Measurements from ENCODE around the gene PCDH18.
"Not testable (repeated sequence)": the region's sequence is repeated elsewhere in the genome, so short reads cannot be mapped to it uniquely, and the experiment has no call there.

PCDH18 gene

DNA sequence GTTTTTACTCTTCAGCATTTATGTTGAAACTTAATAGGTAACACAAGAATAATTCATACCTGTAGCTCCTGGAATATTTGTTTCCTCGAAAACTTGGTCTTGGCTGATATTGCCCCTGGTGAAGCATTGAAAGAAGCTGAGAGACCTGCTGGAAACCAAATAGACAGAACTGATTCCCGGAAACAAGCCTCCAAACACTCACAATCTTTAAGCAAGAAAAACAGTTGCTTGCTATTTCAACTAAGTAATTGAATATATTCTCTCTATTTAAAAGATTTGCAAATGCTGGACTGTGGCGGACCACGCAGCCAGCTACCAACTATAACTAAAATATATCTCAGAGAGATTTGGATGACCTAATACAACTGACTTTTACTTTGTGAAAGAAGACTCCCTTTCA lies 3.6 kb downstream of the PCDH18 start:
- DNase-seq = no peak

DNA sequence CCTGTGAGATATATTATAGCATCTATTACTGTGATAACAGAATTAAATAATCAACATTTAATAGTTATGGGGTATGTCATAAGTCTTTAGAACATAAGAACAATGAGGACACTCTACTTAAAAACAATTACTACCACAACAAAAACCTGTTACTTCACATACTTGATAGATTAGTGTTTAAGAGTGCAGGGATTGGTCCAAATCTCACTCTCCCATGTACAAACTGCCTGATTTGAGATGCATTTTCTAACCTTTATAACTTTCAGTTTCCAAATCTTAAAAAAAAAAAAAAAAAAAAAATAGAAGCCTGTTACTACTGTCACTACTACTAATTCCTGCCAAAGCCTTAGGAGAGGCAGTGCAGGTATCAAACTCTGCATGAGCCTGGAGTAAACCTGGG lies 5.6 kb downstream of the PCDH18 start:
- DNase-seq = no peak

DNA sequence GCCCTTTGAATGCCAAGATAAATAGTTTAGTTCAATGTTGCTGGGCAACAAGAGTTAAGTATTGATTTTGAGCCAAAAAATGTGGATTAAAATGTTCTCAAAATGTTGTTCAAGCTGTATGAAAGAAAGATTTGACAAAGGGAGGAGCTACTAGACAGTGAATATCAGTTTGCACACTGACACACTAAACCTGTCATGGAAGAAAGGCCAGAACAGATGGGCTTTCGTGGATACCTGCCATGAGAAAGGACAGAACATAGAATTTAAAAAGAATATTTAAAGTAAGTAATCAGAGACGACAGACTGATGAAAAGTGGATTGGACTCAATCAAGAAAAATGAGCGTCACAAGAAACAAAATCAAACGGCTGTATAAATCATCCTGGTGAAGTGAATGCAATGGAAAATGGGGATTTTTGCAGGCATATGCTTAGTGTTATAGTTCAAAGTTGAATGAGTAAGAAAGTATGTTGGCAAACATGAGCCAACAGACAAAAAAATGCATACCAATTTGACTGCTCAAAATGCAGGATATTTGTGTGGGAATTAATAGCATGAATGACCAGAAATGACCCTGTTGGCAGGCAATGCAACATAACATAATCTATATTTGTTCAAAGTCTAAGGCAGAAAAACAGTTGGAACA lies 7.4 kb downstream of the PCDH18 start:
- no peak for DNase-seq

DNA sequence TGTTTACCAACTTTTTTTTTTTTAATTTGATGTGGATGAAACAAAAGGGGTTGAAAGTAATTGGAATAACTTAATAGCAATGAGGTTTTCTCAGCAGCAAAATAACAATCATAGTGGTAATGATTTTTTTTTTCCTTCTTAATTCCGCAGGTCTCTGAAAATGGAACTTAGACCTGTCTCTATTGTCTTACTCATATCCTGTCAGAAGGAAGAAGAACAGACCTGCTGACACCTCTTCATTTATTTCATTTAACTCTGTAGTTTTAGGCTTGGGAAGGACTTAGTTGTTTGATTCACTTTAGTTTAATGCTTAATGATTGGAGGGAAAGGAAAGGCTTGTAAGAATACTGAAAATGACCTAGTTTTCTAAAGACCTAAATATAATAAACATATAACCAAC lies 9.0 kb downstream of the PCDH18 start:
- no peak for DNase-seq

DNA sequence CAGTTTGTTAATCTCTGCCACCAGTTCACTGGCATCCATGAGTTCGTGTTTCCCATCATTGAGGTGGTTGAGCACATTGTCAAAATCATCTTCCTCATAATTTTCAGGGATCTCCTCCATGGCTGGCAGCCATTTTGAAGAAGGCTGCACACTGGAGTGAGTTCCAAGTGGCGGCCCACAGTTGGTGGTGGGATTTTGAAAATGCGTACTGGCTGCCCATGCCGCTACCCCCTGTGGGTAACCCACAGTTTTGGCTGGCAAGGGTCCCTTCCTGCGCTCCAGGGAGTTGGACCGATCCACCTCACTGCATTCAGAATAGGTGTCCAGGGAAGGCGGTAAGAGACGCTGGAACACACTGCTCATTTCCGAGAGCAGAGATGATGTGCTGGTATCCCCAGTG lies 11.2 kb downstream of the PCDH18 start:
- no peak for DNase-seq

DNA sequence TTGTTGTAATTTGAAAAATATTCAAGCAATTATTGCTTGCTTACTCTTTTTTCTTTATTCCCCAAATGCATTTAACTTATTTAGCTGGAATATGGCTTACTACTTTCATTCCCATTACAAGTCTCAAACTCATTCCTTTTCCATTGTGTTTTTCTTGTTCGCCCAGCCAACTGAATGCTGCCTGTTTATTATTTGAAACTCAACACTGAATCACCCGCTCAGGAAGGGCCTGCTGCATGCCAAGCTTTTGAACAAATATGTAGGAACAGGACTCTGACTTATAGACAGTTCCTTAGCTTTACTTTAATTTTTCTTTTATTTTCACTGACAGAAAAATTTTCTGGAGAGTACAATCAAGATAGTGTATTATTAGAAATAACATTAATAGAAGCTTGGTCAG lies 12.9 kb downstream of the PCDH18 start:
- DNase-seq = no peak

DNA sequence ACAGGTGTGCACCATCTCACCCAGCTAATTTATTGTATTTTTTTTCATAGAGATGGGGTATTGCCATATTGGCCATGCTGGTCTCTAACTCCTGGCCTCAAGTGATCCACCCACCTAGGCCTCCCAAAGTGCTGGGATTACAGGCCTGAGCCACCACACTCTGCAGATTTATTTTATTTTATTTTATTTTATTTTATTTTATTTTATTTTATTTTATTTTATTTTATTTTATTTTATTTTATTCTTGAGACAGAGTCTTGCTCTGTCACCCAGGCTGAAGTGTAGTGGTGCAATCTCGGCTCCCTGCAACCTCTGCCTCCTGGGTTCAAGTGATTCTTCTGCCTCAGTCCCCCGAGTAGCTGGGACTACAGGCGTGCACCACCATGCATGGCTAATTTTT lies 15.0 kb downstream of the PCDH18 start:
- DNase-seq = not testable (repeated sequence)

DNA sequence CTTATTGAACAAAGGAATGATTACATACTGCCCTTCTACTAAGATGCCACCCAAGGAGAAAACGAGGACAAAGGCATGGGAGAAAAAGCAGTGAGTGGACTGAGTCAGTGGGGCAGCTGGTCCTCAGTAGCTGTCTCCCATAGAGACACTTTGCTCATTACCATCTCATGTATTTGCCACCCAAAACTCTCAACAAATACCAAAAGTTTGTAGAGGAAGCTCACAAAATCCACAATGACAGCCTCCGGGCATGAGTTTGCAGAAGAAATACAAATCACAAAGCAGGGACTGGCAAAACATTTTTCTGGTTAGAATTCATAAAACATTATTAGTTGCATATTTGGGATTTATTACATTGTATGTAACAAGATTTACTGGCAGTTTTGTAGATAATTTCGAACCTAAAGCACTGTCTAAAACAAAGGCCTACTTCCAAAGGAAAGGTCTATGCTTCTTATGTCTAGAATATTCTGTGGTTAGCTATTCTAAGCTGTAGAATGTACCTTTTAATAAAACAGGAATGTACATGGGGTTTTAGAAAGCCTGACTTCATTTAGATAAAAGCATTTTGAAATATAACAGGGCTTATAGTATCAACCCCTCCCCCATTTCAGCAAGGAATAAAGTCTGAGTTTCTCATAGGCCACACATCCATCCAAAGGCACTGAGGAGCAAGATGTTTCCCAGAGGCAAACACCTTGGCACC lies 17.7 kb downstream of the PCDH18 start:
- DNase-seq = no peak

DNA sequence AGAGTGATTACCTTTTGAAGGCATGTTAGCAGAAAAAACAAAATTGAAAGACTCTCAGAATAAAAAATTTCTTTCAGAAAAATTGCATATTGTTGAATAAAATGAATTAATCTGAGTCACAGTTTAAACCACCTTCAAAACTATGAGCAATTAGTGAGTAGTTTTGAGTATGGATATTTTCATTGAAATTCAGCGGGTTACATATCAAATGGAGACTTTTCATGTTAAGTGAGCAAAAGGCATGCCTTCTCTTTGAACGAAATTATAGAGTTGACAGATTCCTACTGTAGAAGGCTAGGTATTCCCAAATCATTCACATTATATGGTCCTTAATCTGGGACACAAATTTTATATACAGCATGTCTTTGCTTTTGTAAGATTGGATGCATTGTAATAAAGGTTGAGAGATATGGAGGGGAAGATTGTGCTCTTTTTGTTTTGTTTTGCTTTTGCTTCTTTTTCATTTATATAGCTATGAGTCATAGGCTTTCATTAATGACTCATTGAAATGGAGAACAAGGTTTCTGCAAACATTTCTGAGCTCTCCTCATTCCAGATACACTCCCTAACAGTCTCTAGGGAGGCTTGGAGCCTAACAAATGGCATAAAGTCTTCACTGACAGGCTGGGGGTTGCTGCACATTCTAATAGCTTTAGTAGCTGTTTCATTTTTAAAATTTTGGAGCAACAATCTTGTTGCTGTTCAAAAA lies 21.6 kb downstream of the PCDH18 start:
- no peak for DNase-seq

DNA sequence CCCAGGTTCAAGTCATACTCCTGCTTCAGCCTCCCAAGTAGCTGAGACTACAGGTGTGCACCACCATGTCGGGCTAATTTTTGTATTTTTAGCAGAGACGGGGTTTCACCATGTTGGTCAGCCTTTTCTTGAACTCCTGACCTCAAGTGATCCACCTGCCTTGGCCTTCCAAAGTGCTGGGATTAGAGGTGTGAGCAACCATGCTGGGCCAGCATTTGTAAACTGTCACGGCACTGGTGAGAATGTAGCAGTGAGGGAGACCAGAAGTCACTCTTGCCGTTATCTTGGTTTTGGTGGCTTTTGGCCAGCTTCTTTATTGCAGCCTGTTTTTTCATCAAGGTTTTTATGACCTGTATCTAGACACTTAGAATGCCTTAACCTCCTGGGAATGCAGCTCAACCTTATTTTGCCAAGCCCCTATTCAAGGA lies 22.4 kb downstream of the PCDH18 start:
- no peak for DNase-seq

DNA sequence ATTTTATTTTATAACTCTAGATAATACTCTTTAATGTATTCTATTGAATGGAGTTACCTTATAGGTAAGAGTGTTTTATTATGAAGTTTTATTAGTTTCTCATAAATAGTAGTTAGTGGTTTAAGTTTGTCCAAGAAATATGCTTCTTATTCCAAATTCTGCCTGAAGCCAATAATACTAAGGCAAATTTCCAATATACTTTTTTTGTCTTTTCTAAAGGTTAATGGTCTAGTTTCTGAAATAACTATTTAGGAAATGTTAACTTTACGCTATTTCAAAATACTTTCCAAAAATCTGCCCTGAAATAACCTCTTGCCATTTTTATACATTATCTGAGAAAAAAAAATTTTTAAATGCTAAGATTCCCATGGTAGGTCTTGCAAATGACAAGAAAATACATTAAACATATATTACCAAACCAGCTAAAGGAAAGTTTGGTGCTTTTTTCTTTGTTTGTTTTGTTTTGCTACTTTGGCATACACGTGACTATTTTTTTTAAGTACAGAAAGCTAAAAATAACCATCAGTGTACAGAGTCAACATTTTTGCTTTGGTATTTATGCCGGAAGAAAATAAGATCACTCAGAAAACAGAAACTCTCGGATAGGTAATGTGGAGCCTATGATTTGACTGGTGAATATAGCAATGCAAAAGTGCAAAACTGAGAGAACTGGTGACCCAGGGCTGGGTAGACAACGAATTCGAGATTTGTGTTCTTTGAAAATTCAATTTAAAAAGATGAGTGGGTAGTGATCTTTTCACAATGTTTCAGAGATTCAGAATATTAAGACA lies 29.8 kb downstream of the PCDH18 start:
- DNase-seq = no peak

DNA sequence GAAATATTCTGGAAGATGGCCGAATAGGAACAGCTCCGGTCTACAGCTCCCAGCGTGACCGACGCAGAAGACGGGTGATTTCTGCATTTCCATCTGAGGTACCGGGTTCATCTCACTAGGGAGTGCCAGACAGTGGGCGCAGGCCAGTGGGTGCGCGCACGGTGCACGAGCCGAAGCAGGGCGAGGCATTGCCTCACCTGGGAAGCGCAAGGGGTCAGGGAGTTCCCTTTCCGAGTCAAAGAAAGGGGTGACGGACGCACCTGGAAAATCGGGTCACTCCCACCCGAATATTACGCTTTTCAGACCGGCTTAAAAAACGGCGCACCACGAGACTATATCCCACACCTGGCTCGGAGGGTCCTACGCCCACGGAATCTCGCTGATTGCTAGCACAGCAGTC lies 36.0 kb downstream of the PCDH18 start:
- DNase-seq = not testable (repeated sequence)

DNA sequence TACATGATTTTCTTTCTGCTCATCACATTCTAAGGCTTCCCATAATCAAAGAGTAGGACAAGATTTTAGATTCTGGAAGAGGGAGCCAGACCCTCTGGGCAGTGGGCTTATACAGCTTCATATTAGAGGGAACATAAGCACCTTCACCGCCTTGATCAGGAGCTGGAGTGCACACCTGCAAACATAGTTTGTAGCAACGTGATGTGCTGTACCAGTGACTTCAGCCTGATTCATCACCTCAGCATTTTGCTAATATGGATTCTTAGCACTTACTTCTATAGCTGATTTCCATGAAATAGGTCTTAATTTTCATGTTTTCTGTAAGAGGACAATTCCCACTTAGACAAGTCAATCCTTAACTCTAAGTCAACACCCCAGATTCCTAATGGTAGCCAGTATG lies 36.7 kb downstream of the PCDH18 start:
- no peak for DNase-seq

DNA sequence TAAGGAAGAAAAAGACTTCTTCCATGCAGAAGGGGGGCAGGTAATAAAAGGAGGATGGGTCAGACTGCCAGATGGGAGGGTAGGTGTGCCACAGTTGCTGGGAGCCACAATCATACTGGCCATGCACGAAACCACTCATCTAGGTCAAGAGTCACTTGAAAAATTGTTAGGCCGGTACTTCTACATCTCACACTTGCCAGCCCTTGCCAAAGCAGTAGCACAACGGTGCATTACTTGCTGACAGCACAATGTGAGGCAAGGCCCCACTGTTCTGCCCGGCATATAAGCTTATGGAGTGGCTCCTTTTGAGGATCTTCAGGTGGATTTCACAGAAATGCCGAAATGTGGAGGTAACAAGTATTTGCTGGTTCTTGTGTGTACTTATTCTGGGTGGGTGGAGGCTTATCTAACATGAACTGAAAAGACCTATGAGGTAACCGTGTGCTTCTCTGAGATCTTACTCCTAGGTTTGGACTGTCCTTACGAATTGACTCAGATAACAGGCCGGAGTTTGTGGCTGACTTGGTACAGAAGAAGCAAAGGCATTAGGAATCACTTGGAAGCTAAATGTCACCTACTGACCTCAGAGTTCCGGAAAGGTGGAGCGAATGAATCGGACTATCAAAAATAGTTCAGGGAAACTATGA lies 48.9 kb downstream of the PCDH18 start:
- not testable (repeated sequence) for DNase-seq

DNA sequence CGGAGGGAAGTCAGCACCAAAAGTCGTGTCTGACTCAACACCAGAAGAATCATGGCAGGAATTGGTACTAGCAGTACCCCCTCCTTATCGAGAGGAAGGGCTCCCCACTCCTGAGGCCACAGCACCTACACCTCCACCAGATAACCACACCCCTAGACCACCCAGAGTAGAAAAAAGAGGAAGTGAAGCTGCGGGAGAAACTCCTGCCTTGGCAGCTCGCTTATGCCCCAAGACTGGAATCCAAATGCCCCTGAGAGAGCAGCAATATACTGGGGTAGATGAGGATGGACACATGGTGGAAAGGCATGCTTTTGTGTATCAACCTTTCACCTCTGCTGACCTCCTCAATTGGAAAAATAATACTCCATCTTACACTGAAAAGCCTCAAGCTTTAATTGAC lies 52.6 kb downstream of the PCDH18 start:
- DNase-seq = not testable (repeated sequence)

DNA sequence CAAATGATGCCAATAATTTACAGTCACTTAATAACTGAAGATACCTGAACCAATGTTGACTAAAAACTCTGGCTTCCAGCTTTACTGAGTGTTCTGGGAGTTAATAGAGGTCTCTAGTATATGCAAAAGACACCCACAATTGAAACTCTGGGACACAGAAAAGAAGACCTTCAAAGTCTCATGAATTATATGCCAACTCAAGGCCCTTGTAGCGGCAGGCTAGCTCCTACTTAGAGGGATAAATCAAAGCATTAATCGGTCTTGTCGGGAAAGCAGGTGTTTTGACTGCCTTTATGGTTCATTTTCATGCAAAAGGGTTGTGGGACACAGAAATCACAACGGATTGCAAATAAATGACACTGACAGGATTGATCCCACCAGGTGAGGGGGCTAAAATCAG lies 55.9 kb downstream of the PCDH18 start:
- no peak for DNase-seq

DNA sequence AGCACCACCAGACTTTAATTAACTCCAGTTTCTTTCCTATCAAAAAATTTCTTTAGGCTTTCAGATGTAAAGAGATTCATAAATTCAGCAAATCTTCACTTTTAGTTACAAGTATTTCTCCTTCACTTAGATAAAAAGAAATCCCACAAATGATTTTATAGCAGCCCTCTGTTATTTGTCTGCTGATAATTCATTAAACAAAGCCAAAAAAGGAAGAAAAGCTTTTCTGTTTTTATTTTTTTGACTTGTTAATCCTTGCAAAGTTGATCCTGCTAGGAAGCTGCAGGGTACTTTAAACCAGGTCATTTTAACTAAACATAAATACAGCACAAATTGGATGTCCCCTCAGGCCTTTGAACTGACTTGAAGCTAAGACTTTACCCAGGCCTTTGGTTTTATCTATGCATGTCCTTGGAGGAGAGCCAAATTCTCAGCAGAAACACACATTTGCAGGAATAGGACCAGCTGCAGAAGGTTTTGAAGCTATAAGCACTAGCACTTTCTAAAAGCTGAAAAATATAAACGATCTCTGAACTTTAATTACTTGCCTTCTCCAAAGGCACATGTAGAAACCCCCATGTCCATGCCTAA lies 57.5 kb downstream of the PCDH18 start:
- no peak for DNase-seq

DNA sequence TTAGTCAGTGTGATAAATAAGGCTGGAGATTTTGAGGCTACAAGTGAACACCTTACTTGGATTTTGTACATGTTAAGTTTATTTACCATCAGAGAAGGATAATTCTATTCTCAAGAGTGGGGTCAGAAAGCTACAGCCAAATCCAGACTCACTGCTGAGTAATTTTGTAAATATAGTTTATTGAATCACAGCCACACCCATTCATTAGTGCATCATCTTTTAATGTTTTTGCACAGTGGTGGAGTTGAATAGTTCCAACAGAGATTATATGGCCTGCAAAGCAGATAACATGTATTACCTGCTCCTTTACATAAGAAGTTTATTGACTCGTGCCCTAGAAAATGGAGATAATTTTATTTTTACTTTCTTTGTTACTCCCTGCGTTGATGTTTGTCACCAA lies 60.4 kb downstream of the PCDH18 start:
- no peak for DNase-seq

DNA sequence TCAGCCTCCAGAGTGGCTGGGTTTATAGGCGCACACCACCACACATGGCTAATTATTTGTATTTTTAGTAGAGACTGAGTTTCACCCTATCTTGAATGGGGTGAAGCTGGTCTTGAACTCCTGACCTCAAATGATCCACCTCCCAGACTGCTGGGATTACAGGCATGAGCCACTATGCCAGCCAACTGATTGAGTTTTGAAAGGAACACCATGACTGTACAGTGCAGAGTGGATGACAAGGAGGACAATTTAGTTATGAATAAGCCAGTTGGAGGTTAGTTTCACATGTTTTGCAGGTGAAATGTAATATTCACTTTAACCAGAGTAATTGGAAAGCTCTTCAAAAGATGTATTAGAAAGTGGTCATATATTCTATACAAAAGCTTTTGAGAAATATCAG lies 60.8 kb downstream of the PCDH18 start:
- DNase-seq = no peak

DNA sequence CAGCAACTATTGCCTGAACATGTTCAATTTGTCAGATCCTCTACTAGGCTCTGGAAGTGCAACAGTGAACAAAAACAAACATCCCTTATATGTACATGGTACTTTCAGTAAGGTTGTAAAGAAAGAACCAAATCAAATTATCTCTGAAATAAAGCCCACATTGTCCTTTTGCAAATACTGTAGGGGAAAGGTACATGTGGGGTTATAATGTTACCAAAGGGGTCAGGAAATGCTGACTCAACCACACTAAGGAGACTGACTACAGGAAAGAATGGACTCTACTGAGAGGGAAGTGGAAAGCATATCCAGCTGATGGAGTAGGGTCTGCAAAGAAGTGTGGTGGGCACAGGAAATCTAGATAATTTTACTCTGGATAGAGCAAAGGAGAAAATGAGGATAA lies 61.5 kb downstream of the PCDH18 start:
- no peak for DNase-seq

Measured in NK-92 treated with Interleukin-12 subunit alpha and Interleukin-12 subunit beta, amount 100 ng/mL, for 24 hours (cell line).